H1 (cell line): ENCODE results near the gene JAKMIP3.

Experiments
- BACH1 ChIP-seq: IDR thresholded peaks from 2 replicates; pipeline ENCODE4 v1.6.1; 2012; ENCODE audit warnings: low read length, improper control_type of control experiment
- CBX8 ChIP-seq: fragments of 300-800, 300-1000 bp; sonication (generic); IDR thresholded peaks from 2 replicates; pipeline ENCODE4 v1.7.1; 2016; ENCODE audit warnings: low read depth, low read length, borderline replicate concordance
- CREB1 ChIP-seq: IDR thresholded peaks from 2 replicates; pipeline ENCODE4 v1.6.1; 2012; ENCODE audit warnings: inconsistent platforms
- EZH2 ChIP-seq: fragments of 200-600 bp; sonication (generic); IDR thresholded peaks from 2 replicates; pipeline ENCODE4 v1.7.1; 2012; ENCODE audit warnings: low read depth, mild to moderate bottlenecking, moderate library complexity, low read length, inconsistent platforms; ENCODE audit not compliant: severe bottlenecking
- FOSL1 ChIP-seq: IDR thresholded peaks from 2 replicates; pipeline ENCODE4 v1.6.1; 2011; ENCODE audit warnings: mild to moderate bottlenecking, low read depth, low read length, moderate library complexity; ENCODE audit not compliant: insufficient read depth
- HDAC2 ChIP-seq, 2 experiments: fragments of 300-600 bp in 1 of 2; sonication (generic) in 1 of 2; IDR thresholded peaks; 2 replicates each; pipeline ENCODE4 v1.6.1; 2011 to 2012; ENCODE audit warnings: low read depth in 2 of 2, low read length in 2 of 2, mild to moderate bottlenecking in 2 of 2, moderate library complexity in 2 of 2, borderline replicate concordance in 1 of 2, inconsistent platforms in 1 of 2
- KDM5A ChIP-seq: fragments of 200-600 bp; IDR thresholded peaks from 2 replicates; pipeline ENCODE4 v1.7.1; 2012; ENCODE audit warnings: mild to moderate bottlenecking, low read length, inconsistent platforms, mixed read lengths
- PHF8 ChIP-seq: fragments of 200-600 bp; sonication (generic); conservative IDR thresholded peaks from 2 replicates; pipeline ENCODE4 v1.7.1; 2012; ENCODE audit warnings: low read depth, mild to moderate bottlenecking, inconsistent platforms, low read length, moderate library complexity
- POLR2A ChIP-seq, 2 experiments: IDR thresholded peaks; 1 replicate in 1 of 2; 2 replicates in 1 of 2; pipeline ENCODE4 v1.6.1; 2011; ENCODE audit warnings: low read depth in 2 of 2, low read length in 2 of 2, mild to moderate bottlenecking in 2 of 2; ENCODE audit errors: control extremely low read depth in 1 of 2
- RFX5 ChIP-seq: IDR thresholded peaks from 2 replicates; pipeline ENCODE4 v1.6.1; 2011; ENCODE audit warnings: low read depth, low read length, improper control_type of control experiment, borderline replicate concordance
- SIN3A ChIP-seq, 2 experiments: IDR thresholded peaks in 1 of 2; conservative IDR thresholded peaks in 1 of 2; 2 replicates each; pipeline ENCODE4 v1.6.1; 2011 to 2012; ENCODE audit warnings: low read length in 2 of 2, improper control_type of control experiment in 1 of 2, low read depth in 1 of 2, mild to moderate bottlenecking in 1 of 2
- TAF1 ChIP-seq: IDR thresholded peaks from 2 replicates; pipeline ENCODE4 v1.6.1; 2011; ENCODE audit warnings: mild to moderate bottlenecking, low read depth, low read length
- TEAD4 ChIP-seq: IDR thresholded peaks from 2 replicates; pipeline ENCODE4 v1.6.1; 2012; ENCODE audit warnings: low read depth, low read length, inconsistent platforms, mixed read lengths
- TF ChIP-seq, protein P1 (sequence below), 3 experiments: IDR thresholded peaks; 1 replicate in 2 of 3; 2 replicates in 1 of 3; pipeline versions ENCODE4 v1.5.1 to v1.6.1; 2011; ENCODE audit warnings: low read length in 3 of 3, mild to moderate bottlenecking in 3 of 3, inconsistent platforms in 2 of 3, low read depth in 1 of 3, moderate library complexity in 1 of 3; ENCODE audit not compliant: insufficient read depth in 1 of 3; ENCODE audit errors: control extremely low read depth in 1 of 3

DNA sequence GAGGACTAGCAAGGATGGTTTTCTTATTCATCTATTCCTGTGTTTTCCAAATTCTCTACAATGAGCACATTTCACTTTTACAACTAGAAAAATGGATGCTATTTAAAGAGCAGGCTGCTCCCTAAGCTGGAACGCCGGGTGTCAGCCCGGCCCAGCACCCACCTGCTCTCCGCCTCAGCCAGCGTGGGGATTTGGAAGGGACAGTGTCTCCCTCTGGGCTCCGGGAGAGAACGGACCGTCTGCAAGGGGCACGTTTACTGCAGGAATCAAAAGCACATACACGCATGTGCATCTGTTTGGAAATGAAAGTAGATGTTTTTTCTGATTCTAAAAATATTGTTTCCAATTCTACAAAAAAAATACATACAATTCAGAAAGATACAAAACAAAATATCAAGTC is 2.3 kb upstream of the JAKMIP3 start:
- TF ChIP-seq KDM5A (no peak), FOSL1 (no peak), BACH1 (no peak), HDAC2 (IDR thresholded peaks at IDR 0.05; ENCODE audit: borderline replicate concordance in 1 of 2, low read depth in 2 of 2, low read length in 2 of 2) (no peak), RFX5 (no peak), TEAD4 (no peak), TAF1 (no peak), POLR2A (IDR thresholded peaks at IDR 0.05; ENCODE audit: control extremely low read depth in 1 of 2, low read depth in 2 of 2, low read length in 2 of 2) (no peak), EZH2 (no peak), PHF8 (no peak), CBX8 (no peak), CREB1 (no peak), SIN3A (conservative IDR thresholded peaks at IDR 0.05 in 1 of 2, IDR thresholded peaks at IDR 0.05 in 1 of 2; ENCODE audit: low read depth in 1 of 2, low read length in 2 of 2) (no peak)
- TF ChIP-seq, protein P1, sequence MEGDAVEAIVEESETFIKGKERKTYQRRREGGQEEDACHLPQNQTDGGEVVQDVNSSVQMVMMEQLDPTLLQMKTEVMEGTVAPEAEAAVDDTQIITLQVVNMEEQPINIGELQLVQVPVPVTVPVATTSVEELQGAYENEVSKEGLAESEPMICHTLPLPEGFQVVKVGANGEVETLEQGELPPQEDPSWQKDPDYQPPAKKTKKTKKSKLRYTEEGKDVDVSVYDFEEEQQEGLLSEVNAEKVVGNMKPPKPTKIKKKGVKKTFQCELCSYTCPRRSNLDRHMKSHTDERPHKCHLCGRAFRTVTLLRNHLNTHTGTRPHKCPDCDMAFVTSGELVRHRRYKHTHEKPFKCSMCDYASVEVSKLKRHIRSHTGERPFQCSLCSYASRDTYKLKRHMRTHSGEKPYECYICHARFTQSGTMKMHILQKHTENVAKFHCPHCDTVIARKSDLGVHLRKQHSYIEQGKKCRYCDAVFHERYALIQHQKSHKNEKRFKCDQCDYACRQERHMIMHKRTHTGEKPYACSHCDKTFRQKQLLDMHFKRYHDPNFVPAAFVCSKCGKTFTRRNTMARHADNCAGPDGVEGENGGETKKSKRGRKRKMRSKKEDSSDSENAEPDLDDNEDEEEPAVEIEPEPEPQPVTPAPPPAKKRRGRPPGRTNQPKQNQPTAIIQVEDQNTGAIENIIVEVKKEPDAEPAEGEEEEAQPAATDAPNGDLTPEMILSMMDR (IDR thresholded peaks at IDR 0.05; ENCODE audit: control extremely low read depth in 1 of 3, insufficient read depth in 1 of 3, low read depth in 1 of 3, low read length in 3 of 3), result no peak
